HG03045 (cell line): ENCODE results near the gene VSTM2L.

Source experiments
- ATAC-seq: cut with Tn5 transposase; IDR thresholded peaks from one replicate; pipeline ENCODE4 v1.9.1; 2021; ENCODE audit warnings: mild to moderate bottlenecking, moderate library complexity; ENCODE audit not compliant: unreplicated experiment

VSTM2L gene

GRCh38 chr20:37878835-37879599 is 23.9 kb upstream of the VSTM2L start:
- ATAC-seq: no peak

GRCh38 chr20:37879843-37880242 is 23.1 kb upstream of the VSTM2L start:
- no peak for ATAC-seq

GRCh38 chr20:37880726-37881591 is 22.0 kb upstream of the VSTM2L start:
- ATAC-seq: no peak

- ATAC-seq: no peak
Measured at GRCh38 chr20:37881601-37882343, 21.2 kb upstream of the VSTM2L start.

GRCh38 chr20:37882961-37883712 is 19.8 kb upstream of the VSTM2L start:
- no peak for ATAC-seq

- no peak for ATAC-seq
Measured at GRCh38 chr20:37885042-37885441, 17.9 kb upstream of the VSTM2L start.

- no peak for ATAC-seq
Measured at GRCh38 chr20:37885593-37886503, 17.1 kb upstream of the VSTM2L start.

GRCh38 chr20:37886851-37887297 is 16.1 kb upstream of the VSTM2L start:
- ATAC-seq: no peak

- ATAC-seq: no peak
Measured at GRCh38 chr20:37888641-37889040, 14.3 kb upstream of the VSTM2L start.

- ATAC-seq: no peak
Measured at GRCh38 chr20:37890108-37890507, 12.8 kb upstream of the VSTM2L start.

- ATAC-seq: no peak
Measured at GRCh38 chr20:37890643-37891042, 12.3 kb upstream of the VSTM2L start.

- no peak for ATAC-seq
Measured at GRCh38 chr20:37892001-37892400, 10.9 kb upstream of the VSTM2L start.

GRCh38 chr20:37893566-37894241 is 9.2 kb upstream of the VSTM2L start:
- no peak for ATAC-seq

- ATAC-seq: no peak
Measured at GRCh38 chr20:37894454-37894853, 8.5 kb upstream of the VSTM2L start.

GRCh38 chr20:37895166-37895565 is 7.8 kb upstream of the VSTM2L start:
- no peak for ATAC-seq

GRCh38 chr20:37896932-37897548 is 5.9 kb upstream of the VSTM2L start:
- no peak for ATAC-seq

- no peak for ATAC-seq
Measured at GRCh38 chr20:37898233-37899104, 4.5 kb upstream of the VSTM2L start.
